Measurements from ENCODE around the gene FAM237B. TPM values are rescaled to one million over a fixed set of nuclear protein-coding genes. Genes with fewer than 3 reads are reported as not detected.

The FAM237B gene
- total and polyA plus RNA-seq, 2 of the 13 experiments (the other 11 are each of a cell fraction or from before 2014, with no cell fraction given), result not detected

- peak; percentile 81 for TF ChIP-seq ZNF292 (CRISPR knock-in tag; IDR thresholded peaks at IDR 0.05; ENCODE audit: borderline replicate concordance, low read depth)
- TF ChIP-seq ZFP1 (CRISPR knock-in tag; IDR thresholded peaks at IDR 0.05), result peak; percentile 46; the same call in 1 of the 2 replicates
- TF ChIP-seq CHD4 (IDR thresholded peaks at IDR 0.05; ENCODE audit: borderline replicate concordance, low read length), result no peak
- TF ChIP-seq SNAPC2 (CRISPR knock-in tag; IDR thresholded peaks at IDR 0.05), result peak; percentile 73; the same call in 1 of the 2 replicates
- no peak for TF ChIP-seq NR3C1 (CRISPR knock-in tag; IDR thresholded peaks at IDR 0.05)
- TF ChIP-seq, protein P1, sequence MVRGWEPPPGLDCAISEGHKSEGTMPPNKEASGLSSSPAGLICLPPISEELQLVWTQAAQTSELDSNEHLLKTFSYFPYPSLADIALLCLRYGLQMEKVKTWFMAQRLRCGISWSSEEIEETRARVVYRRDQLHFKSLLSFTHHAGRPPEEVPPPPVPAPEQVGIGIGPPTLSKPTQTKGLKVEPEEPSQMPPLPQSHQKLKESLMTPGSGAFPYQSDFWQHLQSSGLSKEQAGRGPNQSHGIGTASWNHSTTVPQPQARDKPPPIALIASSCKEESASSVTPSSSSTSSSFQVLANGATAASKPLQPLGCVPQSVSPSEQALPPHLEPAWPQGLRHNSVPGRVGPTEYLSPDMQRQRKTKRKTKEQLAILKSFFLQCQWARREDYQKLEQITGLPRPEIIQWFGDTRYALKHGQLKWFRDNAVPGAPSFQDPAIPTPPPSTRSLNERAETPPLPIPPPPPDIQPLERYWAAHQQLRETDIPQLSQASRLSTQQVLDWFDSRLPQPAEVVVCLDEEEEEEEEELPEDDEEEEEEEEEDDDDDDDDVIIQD (CRISPR knock-in tag; IDR thresholded peaks at IDR 0.05; ENCODE audit: low read depth), result peak; percentile 81
- no peak for TF ChIP-seq EZH2 (conservative IDR thresholded peaks at IDR 0.05; ENCODE audit: low read depth, low read length)
- peak; percentile 71 for TF ChIP-seq NR2C2 (CRISPR knock-in tag; IDR thresholded peaks at IDR 0.05; ENCODE audit: borderline replicate concordance)
- TF ChIP-seq ZNF782 (CRISPR knock-in tag; IDR thresholded peaks at IDR 0.05; ENCODE audit: borderline replicate concordance), result 0 out of 2 replicates have a peak, but pooled peaks have one; percentile 55
- TF ChIP-seq HINFP (CRISPR knock-in tag; IDR thresholded peaks at IDR 0.05; ENCODE audit: low read depth), result 0 out of 2 replicates have a peak, but pooled peaks have one; percentile 35
- peak; percentile 19; the same call in 1 of the 2 replicates for TF ChIP-seq ZKSCAN8 (CRISPR knock-in tag; IDR thresholded peaks at IDR 0.05; ENCODE audit: borderline replicate concordance)
- TF ChIP-seq AGO2 (optimal IDR thresholded peaks at IDR 0.05; ENCODE audit: low read depth, low read length), result peak; percentile 36
- TF ChIP-seq, protein P2, sequence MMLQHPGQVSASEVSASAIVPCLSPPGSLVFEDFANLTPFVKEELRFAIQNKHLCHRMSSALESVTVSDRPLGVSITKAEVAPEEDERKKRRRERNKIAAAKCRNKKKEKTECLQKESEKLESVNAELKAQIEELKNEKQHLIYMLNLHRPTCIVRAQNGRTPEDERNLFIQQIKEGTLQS (CRISPR knock-in tag; IDR thresholded peaks at IDR 0.05), result no peak
- TF ChIP-seq ZC3H13 (CRISPR knock-in tag; IDR thresholded peaks at IDR 0.05), result no peak
- TF ChIP-seq ZNF101 (CRISPR knock-in tag; IDR thresholded peaks at IDR 0.05; ENCODE audit: borderline replicate concordance, low read depth), result no peak
- peak; percentile 86; the same call in 1 of the 2 replicates for TF ChIP-seq SP4 (CRISPR knock-in tag; IDR thresholded peaks at IDR 0.05)
- TF ChIP-seq KMT2B (CRISPR knock-in tag; IDR thresholded peaks at IDR 0.05), result peak; percentile 98
- TF ChIP-seq, protein P3, sequence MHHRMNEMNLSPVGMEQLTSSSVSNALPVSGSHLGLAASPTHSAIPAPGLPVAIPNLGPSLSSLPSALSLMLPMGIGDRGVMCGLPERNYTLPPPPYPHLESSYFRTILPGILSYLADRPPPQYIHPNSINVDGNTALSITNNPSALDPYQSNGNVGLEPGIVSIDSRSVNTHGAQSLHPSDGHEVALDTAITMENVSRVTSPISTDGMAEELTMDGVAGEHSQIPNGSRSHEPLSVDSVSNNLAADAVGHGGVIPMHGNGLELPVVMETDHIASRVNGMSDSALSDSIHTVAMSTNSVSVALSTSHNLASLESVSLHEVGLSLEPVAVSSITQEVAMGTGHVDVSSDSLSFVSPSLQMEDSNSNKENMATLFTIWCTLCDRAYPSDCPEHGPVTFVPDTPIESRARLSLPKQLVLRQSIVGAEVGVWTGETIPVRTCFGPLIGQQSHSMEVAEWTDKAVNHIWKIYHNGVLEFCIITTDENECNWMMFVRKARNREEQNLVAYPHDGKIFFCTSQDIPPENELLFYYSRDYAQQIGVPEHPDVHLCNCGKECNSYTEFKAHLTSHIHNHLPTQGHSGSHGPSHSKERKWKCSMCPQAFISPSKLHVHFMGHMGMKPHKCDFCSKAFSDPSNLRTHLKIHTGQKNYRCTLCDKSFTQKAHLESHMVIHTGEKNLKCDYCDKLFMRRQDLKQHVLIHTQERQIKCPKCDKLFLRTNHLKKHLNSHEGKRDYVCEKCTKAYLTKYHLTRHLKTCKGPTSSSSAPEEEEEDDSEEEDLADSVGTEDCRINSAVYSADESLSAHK (CRISPR knock-in tag; IDR thresholded peaks at IDR 0.05; ENCODE audit: borderline replicate concordance), result no peak
- TF ChIP-seq ZNF124 (CRISPR knock-in tag; IDR thresholded peaks at IDR 0.05), result no peak
- TF ChIP-seq KDM3A (CRISPR knock-in tag; IDR thresholded peaks at IDR 0.05; ENCODE audit: low read depth), result 0 out of 2 replicates have a peak, but pooled peaks have one; percentile 46
- 0 out of 2 replicates have a peak, but pooled peaks have one; percentile 41 for TF ChIP-seq RELA (CRISPR knock-in tag; IDR thresholded peaks at IDR 0.05)
- TF ChIP-seq ATF6 (CRISPR knock-in tag; conservative IDR thresholded peaks at IDR 0.05), result no peak
These were observed 25.4 kb upstream of the FAM237B start, which contains the start of gene GTPBP10 (continued) for GRCh38 chr7:90346336-90347125.
